Measurements from ENCODE around the gene ZDHHC14.
"Not testable (repeated sequence)": the region's sequence is repeated elsewhere in the genome, so short reads cannot be mapped to it uniquely, and the experiment has no call there.

ZDHHC14 gene

GRCh38 chr6:157388924-157389323, 7.9 kb downstream of the ZDHHC14 start:
- no peak overlapping the region for H3K4me3 ChIP-seq (ENCODE audit: low read length)
- no peak for TF ChIP-seq ZNF274 (IDR thresholded peaks at IDR 0.05; ENCODE audit: low read depth, low read length)

- TF ChIP-seq ZNF274 (IDR thresholded peaks at IDR 0.05; ENCODE audit: low read depth, low read length): no peak
- H3K4me3 ChIP-seq (ENCODE audit: low read length): no peak overlapping the region
Observed at GRCh38 chr6:157390273-157391060, 9.5 kb downstream of the ZDHHC14 start.

- no peak overlapping the region for H3K4me3 ChIP-seq (ENCODE audit: low read length)
- no peak for TF ChIP-seq ZNF274 (IDR thresholded peaks at IDR 0.05; ENCODE audit: low read depth, low read length)
Observed at GRCh38 chr6:157392927-157393668, 12.1 kb downstream of the ZDHHC14 start.

GRCh38 chr6:157393669-157394327, 12.8 kb downstream of the ZDHHC14 start:
- TF ChIP-seq ZNF274 (IDR thresholded peaks at IDR 0.05; ENCODE audit: low read depth, low read length): no peak
- H3K4me3 ChIP-seq (ENCODE audit: low read length): no peak overlapping the region

GRCh38 chr6:157395199-157395598, 14.2 kb downstream of the ZDHHC14 start:
- H3K4me3 ChIP-seq (ENCODE audit: low read length): not testable (repeated sequence)

- TF ChIP-seq ZNF274 (IDR thresholded peaks at IDR 0.05; ENCODE audit: low read depth, low read length): no peak
- no peak overlapping the region for H3K4me3 ChIP-seq (ENCODE audit: low read length)
Observed at GRCh38 chr6:157396026-157396425, 15.0 kb downstream of the ZDHHC14 start.

- TF ChIP-seq ZNF274 (IDR thresholded peaks at IDR 0.05; ENCODE audit: low read depth, low read length): no peak
- H3K4me3 ChIP-seq (ENCODE audit: low read length): no peak overlapping the region
Observed at GRCh38 chr6:157397660-157398059, 16.7 kb downstream of the ZDHHC14 start.

- no peak overlapping the region for H3K4me3 ChIP-seq (ENCODE audit: low read length)
- TF ChIP-seq ZNF274 (IDR thresholded peaks at IDR 0.05; ENCODE audit: low read depth, low read length): no peak
Observed at GRCh38 chr6:157398151-157398550, 17.2 kb downstream of the ZDHHC14 start.

GRCh38 chr6:157400676-157401075, 19.7 kb downstream of the ZDHHC14 start:
- no peak overlapping the region for H3K4me3 ChIP-seq (ENCODE audit: low read length)
- no peak for TF ChIP-seq ZNF274 (IDR thresholded peaks at IDR 0.05; ENCODE audit: low read depth, low read length)

GRCh38 chr6:157401734-157402338, 20.8 kb downstream of the ZDHHC14 start:
- TF ChIP-seq ZNF274 (IDR thresholded peaks at IDR 0.05; ENCODE audit: low read depth, low read length): no peak
- H3K4me3 ChIP-seq (ENCODE audit: low read length): no peak overlapping the region

GRCh38 chr6:157402996-157403685, 22.2 kb downstream of the ZDHHC14 start:
- H3K4me3 ChIP-seq (ENCODE audit: low read length): no peak overlapping the region
- TF ChIP-seq ZNF274 (IDR thresholded peaks at IDR 0.05; ENCODE audit: low read depth, low read length): no peak

GRCh38 chr6:157403686-157404051, 22.7 kb downstream of the ZDHHC14 start:
- H3K4me3 ChIP-seq (ENCODE audit: low read length): no peak overlapping the region
- no peak for TF ChIP-seq ZNF274 (IDR thresholded peaks at IDR 0.05; ENCODE audit: low read depth, low read length)

GRCh38 chr6:157405986-157406385, 25.0 kb downstream of the ZDHHC14 start:
- no peak for TF ChIP-seq ZNF274 (IDR thresholded peaks at IDR 0.05; ENCODE audit: low read depth, low read length)
- no peak overlapping the region for H3K4me3 ChIP-seq (ENCODE audit: low read length)

GRCh38 chr6:157406661-157407060, 25.7 kb downstream of the ZDHHC14 start:
- H3K4me3 ChIP-seq (ENCODE audit: low read length): no peak overlapping the region
- TF ChIP-seq ZNF274 (IDR thresholded peaks at IDR 0.05; ENCODE audit: low read depth, low read length): no peak

Data from GM08714 (cell line).